Activated T-cell treated with anti-CD3 and anti-CD28 coated beads, Interleukin-2, amount 50 U/mL, for 4 hours (primary cell): ENCODE results near the gene USB1. TPM values are rescaled to one million over a fixed set of nuclear protein-coding genes. Genes with fewer than 3 reads are reported as not detected.
"Not testable (repeated sequence)": the region's sequence is repeated elsewhere in the genome, so short reads cannot be mapped to it uniquely, and the experiment has no call there.

Source experiments
- ATAC-seq, 2 donors: fragments of 200-7000 bp; cut with Tn5 transposase; one replicate each; pipeline ENCODE4 v1.10.0; 2021
- DNase-seq: peaks from one replicate; pipeline ENCODE4 v3.0.0-alpha.2; 2020
- H3K27me3 Mint-ChIP-seq: one replicate; pipeline ENCODE4 v1.8.0; 2021; ENCODE audit warnings: low read depth, mixed read lengths
- H3K36me3 Mint-ChIP-seq: one replicate; pipeline ENCODE4 v1.8.0; 2022; ENCODE audit warnings: mixed read lengths; ENCODE audit not compliant: insufficient read depth
- H3K4me1 Mint-ChIP-seq: one replicate; pipeline ENCODE4 v1.8.0; 2021; ENCODE audit warnings: low read depth, mixed read lengths
- H3K4me3 Mint-ChIP-seq: one replicate; pipeline ENCODE4 v1.8.0; 2021; ENCODE audit warnings: mild to moderate bottlenecking, moderate library complexity, mixed read lengths
- H3K9me3 Mint-ChIP-seq: one replicate; pipeline ENCODE4 v1.8.0; 2021; ENCODE audit warnings: mixed read lengths
- total RNA-seq, 3 donors: library from RNA; stranded (reverse); gene quantifications; one replicate each; pipeline ENCODE4 v1.2.1, GENCODE V29; 2021

The USB1 gene
- total RNA-seq, 3 donors from 2014 or later, result 75.0 to 78.8 (median 75.7) TPM

- DNase-seq (no peak), ATAC-seq (no peak)
- Mint-ChIP-seq H3K4me1 (peaks cover 50% of the 10 kb centered on the region), H3K27me3 (no peaks in the 10 kb centered on the region), H3K9me3 (no peaks in the 10 kb centered on the region), H3K4me3 (no peak overlapping the region), H3K36me3 (peaks cover 11% of the 10 kb centered on the region)
Observed at GRCh38 chr16:57995721-57996405, 5.3 kb upstream of the USB1 start.

- Mint-ChIP-seq H3K36me3 (peaks cover 11% of the 10 kb centered on the region), H3K4me3 (no peak overlapping the region), H3K4me1 (peaks cover 49% of the 10 kb centered on the region), H3K27me3 (no peaks in the 10 kb centered on the region), H3K9me3 (no peaks in the 10 kb centered on the region)
- no peak for ATAC-seq
- no peak for DNase-seq
Observed at GRCh38 chr16:57996406-57997175, 4.6 kb upstream of the USB1 start.

GRCh38 chr16:57997176-57997527, 4.1 kb upstream of the USB1 start:
- peaks cover 11% of the 10 kb centered on the region for H3K36me3 Mint-ChIP-seq
- no peaks in the 10 kb centered on the region for H3K27me3 Mint-ChIP-seq
- H3K4me1 Mint-ChIP-seq, result peaks cover 55% of the 10 kb centered on the region
- no peak for DNase-seq
- no peak for ATAC-seq
- no peaks in the 10 kb centered on the region for H3K9me3 Mint-ChIP-seq
- H3K4me3 Mint-ChIP-seq, result no peak overlapping the region

GRCh38 chr16:57997528-57998265, 3.5 kb upstream of the USB1 start:
- Mint-ChIP-seq H3K27me3 (no peaks in the 10 kb centered on the region), H3K4me3 (no peak overlapping the region), H3K36me3 (peaks cover 11% of the 10 kb centered on the region), H3K4me1 (peaks cover 57% of the 10 kb centered on the region), H3K9me3 (no peaks in the 10 kb centered on the region)
- DNase-seq (no peak), ATAC-seq (no peak)

DNA sequence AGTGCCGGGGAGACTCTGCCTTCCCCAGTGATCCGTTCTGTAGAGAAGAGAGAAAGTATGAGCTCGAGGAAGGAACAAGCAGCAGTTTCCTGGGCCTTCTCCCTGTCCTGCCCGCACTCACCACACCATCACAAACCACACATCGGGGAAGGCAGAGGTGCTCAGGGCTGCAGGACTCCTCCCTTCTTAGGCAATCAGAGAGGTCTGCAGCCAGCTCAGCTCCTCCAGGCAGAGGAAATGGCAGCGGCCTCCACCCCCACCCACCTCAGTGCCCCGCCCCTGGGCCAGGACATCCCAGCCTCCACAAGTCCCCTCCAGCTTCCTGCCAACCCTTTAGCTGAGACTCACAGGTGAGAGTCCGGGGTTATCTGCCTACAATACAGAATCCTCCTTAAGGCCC, 2.7 kb upstream of the USB1 start:
- H3K4me1 Mint-ChIP-seq, result peaks cover 60% of the 10 kb centered on the region
- peak overlapping the region; percentile 78 for H3K4me3 Mint-ChIP-seq

DNA sequence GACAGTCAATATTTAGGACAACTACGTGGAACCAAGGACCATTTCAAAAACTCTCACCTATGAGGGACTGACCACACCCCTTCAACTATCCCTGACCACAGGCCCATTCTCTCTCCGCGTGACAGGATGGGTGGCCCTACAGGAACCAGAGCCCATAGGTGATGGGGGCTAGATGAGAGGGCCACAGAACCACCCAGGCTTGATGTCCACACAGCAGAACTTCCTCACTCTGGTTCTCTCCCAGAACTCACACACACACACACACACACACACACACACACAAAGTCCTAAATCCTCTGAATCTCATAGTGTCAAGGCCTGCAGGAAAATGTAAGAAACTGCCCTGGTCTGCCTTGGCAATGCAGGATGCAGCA, 2.2 kb upstream of the USB1 start:
- H3K4me1 Mint-ChIP-seq, result peaks cover 62% of the 10 kb centered on the region
- no peak for ATAC-seq

More for the DNA sequence above, 2.7 kb upstream of the USB1 start:
- peak; percentile 46 for DNase-seq
- ATAC-seq, result peak; percentile 1 to 3
- H3K27me3 Mint-ChIP-seq, result no peaks in the 10 kb centered on the region
- H3K36me3 Mint-ChIP-seq, result peaks cover 11% of the 10 kb centered on the region
- no peaks in the 10 kb centered on the region for H3K9me3 Mint-ChIP-seq

GRCh38 chr16:57999366-57999970, 1.7 kb upstream of the USB1 start:
- Mint-ChIP-seq H3K4me3 (peak overlapping the region; percentile 78), H3K27me3 (no peaks in the 10 kb centered on the region), H3K36me3 (peaks cover 16% of the 10 kb centered on the region), H3K9me3 (no peaks in the 10 kb centered on the region), H3K4me1 (peaks cover 61% of the 10 kb centered on the region)
- ATAC-seq (no peak), DNase-seq (no peak)

More for the DNA sequence above, 2.2 kb upstream of the USB1 start:
- no peak for DNase-seq
- peaks cover 14% of the 10 kb centered on the region for H3K36me3 Mint-ChIP-seq
- no peaks in the 10 kb centered on the region for H3K9me3 Mint-ChIP-seq
- H3K27me3 Mint-ChIP-seq, result no peaks in the 10 kb centered on the region
- peak overlapping the region; percentile 78 for H3K4me3 Mint-ChIP-seq

GRCh38 chr16:57999971-58000705, 1.1 kb upstream of the USB1 start, which contains the start of gene ZNF319:
ZNF319 (minus strand) TSS chr16:58000672; CDS start chr16:57998265, 2,407 bp downstream.
- Mint-ChIP-seq H3K4me3 (peak within 1 kb of the TSS; percentile 92), H3K9me3 (no peaks in the 10 kb centered on the region), H3K27me3 (no peaks in the 10 kb centered on the region), H3K4me1 (peaks cover 63% of the 10 kb centered on the region), H3K36me3 (peaks cover 20% of the 10 kb centered on the region)
- ATAC-seq (peak; percentile 11 to 23), DNase-seq (no peak)

DNA sequence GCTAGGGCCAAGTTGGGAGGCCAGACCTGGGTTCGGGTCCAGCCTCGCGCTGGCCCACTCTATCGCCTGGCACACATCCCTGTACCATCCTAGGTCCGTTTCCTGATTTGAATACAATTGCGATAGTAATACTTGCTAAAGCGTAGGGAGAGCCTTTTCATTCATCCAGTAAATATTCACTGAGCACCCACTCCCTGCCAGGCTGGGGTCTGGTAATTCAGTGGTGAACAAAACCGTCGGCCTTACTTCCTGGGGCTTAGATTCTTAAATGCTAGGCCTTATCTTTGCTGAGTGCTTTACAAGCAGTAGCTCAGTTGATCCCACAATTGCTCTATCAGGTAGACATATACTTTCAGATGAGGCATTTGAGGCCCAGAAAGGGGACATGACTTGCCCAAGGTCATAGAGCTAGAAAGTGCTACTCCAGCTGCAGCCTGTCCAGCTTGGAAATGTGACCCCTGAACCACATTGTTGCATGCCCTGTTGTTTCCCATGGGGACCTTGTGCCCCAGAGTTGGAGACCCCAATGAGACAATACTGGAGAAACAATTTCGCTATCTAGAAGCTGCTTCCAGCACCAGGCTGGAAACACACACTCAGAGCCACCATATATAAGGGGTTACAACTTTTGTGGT, 691 bp downstream of the USB1 start:
- Mint-ChIP-seq H3K27me3 (no peaks in the 10 kb centered on the region), H3K4me3 (peak overlapping the region; percentile 92), H3K9me3 (no peaks in the 10 kb centered on the region), H3K4me1 (peaks cover 55% of the 10 kb centered on the region), H3K36me3 (peaks cover 20% of the 10 kb centered on the region)
- ATAC-seq (no peak), DNase-seq (no peak)

DNA sequence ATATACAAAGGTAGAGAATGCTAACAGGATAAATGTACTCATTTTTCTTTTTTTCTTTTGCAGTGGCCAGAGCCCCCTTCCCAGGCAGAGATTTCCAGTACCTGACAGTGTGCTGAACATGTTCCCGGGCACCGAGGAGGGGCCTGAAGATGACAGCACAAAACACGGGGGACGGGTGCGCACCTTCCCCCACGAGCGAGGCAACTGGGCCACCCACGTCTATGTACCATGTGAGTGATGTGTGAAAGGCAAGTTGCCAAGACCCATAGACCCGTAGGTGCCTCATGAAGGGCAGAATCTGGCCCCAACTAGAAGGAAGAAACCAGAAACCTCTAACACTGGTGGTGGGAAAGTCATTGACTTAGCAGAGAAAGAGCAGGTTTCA, 1.2 kb downstream of the USB1 start:
- no peaks in the 10 kb centered on the region for H3K9me3 Mint-ChIP-seq
- H3K27me3 Mint-ChIP-seq, result no peaks in the 10 kb centered on the region
- DNase-seq (no peak), ATAC-seq (no peak)
- H3K4me3 Mint-ChIP-seq, result peak overlapping the region; percentile 92
- H3K4me1 Mint-ChIP-seq, result peaks cover 51% of the 10 kb centered on the region
- peaks cover 18% of the 10 kb centered on the region for H3K36me3 Mint-ChIP-seq

DNA sequence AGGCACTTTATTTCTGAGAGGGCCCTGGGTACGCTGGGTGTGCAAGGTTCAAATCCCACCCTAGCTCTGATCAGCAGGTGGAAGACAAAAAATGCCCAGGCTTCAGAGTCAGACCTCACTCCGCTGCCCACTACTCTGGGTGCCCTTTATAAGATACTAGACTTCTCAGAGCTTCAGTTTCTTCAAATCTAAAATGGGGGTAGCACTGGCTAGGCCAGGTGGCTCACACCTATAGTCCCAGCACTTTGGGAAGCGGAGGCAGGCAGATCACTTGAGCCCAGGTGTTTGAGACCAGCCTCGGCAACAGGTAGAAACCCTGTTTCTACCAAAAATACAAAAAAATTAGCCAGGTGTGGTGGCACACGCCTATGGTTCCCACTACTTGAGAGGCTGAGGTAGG, 1.7 kb downstream of the USB1 start:
- Mint-ChIP-seq H3K27me3 (no peaks in the 10 kb centered on the region), H3K36me3 (peaks cover 15% of the 10 kb centered on the region), H3K4me3 (peak overlapping the region; percentile 29), H3K4me1 (peaks cover 45% of the 10 kb centered on the region), H3K9me3 (no peaks in the 10 kb centered on the region)
- ATAC-seq (no peak), DNase-seq (no peak)

DNA sequence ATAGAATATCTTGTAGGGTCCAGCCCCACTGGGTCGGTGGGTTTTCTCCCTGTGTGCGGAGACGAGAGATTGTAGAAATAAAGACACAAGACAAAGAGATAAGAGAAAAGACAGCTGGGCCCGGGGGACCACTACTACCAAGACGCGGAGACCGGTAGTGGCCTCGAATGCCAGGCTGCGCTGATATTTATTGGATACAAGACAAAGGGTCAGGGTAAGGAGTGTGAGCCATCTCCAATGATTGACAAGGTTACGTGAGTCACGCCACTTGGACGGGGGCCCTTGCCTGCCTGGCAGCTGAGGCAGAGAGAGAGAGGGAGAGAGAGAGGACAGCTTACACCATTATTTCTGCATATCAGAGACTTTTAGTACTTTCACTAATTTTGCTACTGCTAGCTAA, 3.5 kb downstream of the USB1 start:
- not testable (repeated sequence) for DNase-seq, H3K9me3 Mint-ChIP-seq, H3K4me3 Mint-ChIP-seq, H3K27me3 Mint-ChIP-seq, ATAC-seq
- H3K36me3 Mint-ChIP-seq, result peaks cover 21% of the 10 kb centered on the region
- peaks cover 29% of the 10 kb centered on the region for H3K4me1 Mint-ChIP-seq

GRCh38 chr16:58009856-58010416, 8.7 kb downstream of the USB1 start:
- no peak for ATAC-seq
- no peak overlapping the region for H3K4me3 Mint-ChIP-seq
- DNase-seq, result no peak

More at GRCh38 chr16:58009856-58010416, 8.7 kb downstream of the USB1 start:
- no peaks in the 10 kb centered on the region for H3K27me3 Mint-ChIP-seq
- peaks cover 3% of the 10 kb centered on the region for H3K4me1 Mint-ChIP-seq
- H3K36me3 Mint-ChIP-seq, result peaks cover 28% of the 10 kb centered on the region
- no peaks in the 10 kb centered on the region for H3K9me3 Mint-ChIP-seq
